DMS114 treated with DMSO at 0.1 percent for 48 hours (cell line): ENCODE measurements around the gene MT1A.
A peak's percentile ranks its signal among the peaks of the same experiment; 100 is the strongest.

Source experiments
- DNase-seq: peaks from one replicate; lab custom pipeline; 2025; ENCODE audit not compliant: unreplicated experiment; lab: John Stamatoyannopoulos, UW

MT1A gene

GRCh38 chr16:56675685-56676210, 37.3 kb downstream of the MT1A start:
- DNase-seq: no peak

DNA sequence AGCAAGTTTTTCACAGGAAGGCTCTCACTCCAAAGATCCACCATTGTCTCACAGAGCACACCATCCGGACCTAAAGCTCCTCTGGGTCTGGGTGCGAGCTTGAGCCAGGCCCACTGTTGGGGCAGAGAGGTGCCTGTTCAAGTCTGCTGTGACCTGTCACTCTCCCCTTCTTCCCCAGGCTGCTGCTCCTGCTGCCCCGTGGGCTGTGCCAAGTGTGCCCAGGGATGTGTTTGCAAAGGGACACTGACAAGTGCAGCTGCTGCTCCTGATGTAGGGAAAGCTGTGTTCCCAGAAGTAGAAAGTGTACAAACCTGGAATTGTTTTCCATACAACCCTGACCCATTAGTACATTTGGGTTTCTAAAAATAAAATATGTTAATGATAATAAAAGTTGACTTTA, 39.0 kb downstream of the MT1A start:
- DNase-seq: no peak

- no peak for DNase-seq
Measured at GRCh38 chr16:56679078-56679730, 40.7 kb downstream of the MT1A start.

- DNase-seq: no peak
Measured at GRCh38 chr16:56679818-56680217, 41.4 kb downstream of the MT1A start.

DNA sequence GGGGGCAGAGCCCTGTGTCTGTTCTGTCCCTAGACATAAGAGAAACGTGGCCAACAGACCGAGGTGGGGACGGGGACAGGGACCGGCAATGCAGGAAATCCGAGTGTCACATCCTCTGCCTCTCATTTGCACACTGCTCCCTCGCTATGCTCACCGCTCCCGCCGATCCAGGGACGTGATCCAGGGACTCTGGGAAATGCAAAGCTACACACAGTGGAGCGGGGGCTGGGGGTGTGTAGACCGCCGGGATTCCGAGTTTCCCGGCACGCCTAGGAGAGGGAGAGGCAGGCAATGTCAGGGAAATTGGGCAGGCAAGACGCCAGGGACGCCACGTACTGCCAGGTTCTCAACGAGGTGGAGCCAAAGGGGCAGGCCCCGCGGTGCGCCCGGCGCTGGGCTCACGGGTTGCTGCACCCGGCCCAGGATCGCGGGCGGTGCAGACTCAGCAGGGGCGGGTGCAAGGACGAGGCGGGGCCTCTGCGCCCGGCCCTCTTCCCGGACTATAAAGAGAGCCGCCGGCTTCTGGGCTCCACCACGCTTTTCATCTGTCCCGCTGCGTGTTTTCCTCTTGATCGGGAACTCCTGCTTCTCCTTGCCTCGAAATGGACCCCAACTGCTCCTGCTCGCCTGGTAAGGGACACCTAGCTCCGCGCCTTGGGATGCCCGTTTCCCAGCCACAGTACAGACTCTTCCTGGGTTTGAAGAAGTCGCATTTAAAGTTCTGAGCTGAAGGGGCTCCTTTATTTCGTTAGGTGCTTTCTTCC, 43.7 kb downstream of the MT1A start, which contains the start of gene MT1X:
MT1X (plus strand) TSS at position 532 of the 764 bp plus-strand sequence; CDS start at position 603, 71 bp downstream.
- DNase-seq: peak; percentile 70

DNA sequence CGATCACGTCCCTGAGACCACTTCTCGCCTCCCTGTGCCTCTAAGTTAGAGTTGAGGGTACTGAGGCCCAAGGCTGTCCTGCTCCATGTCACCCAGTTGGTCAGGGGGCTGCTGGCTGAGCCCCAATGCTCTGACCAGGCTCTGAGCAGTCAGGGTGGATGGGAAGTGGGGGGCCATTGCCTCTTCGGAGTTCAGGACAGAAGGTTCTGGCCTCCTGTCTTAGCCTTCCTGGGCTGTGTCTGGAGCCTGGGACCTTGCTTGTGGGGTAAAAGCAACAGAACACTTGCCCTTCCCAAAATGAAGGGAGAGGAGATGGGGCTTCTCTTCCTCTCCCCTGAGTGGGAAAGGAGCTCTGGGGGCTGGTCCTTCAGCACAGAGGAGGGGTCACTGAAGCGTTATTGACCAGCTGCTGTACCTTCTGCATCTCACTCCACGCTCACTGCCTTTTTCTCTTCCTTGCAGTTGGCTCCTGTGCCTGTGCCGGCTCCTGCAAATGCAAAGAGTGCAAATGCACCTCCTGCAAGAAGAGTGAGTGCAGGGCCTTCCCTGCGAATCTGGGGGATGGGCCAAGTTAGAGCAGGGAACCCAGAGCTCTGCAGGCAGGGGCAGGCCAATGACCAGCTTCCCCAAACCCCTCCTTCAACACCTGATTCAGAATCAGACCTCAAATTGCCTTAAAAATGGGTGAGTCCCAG, 44.4 kb downstream of the MT1A start:
- no peak for DNase-seq

DNA sequence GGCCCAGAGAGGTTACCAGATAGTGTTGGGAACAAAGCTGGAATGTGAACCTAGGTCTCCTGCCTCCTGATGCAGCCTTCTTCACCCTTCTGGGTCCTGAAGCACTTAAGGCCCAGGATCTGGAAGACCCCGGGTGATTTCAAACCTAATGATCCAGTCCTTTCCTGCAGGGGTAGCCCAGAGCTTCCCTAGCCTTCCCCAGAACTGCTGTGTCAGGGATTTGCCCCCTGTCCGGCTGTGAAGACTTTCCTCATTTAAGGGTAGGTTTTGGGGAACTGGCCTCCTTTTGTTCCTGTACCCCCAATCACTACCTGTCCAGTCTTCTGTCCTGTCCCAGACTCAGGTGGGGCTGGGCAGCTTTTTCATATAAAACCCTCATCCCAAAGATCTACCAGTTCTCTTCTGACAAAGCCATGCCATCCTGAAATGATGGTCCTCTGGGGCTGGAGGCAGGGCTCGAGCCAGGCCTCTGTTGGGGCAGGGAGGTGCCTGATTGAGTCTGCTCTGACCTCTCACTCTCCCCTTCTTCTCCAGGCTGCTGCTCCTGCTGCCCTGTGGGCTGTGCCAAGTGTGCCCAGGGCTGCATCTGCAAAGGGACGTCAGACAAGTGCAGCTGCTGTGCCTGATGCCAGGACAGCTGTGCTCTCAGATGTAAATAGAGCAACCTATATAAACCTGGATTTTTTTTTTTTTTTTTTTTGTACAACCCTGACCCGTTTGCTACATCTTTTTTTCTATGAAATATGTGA, 45.1 kb downstream of the MT1A start:
- DNase-seq: peak; percentile 18

GRCh38 chr16:56684256-56684925, 45.9 kb downstream of the MT1A start:
- DNase-seq: no peak

DNA sequence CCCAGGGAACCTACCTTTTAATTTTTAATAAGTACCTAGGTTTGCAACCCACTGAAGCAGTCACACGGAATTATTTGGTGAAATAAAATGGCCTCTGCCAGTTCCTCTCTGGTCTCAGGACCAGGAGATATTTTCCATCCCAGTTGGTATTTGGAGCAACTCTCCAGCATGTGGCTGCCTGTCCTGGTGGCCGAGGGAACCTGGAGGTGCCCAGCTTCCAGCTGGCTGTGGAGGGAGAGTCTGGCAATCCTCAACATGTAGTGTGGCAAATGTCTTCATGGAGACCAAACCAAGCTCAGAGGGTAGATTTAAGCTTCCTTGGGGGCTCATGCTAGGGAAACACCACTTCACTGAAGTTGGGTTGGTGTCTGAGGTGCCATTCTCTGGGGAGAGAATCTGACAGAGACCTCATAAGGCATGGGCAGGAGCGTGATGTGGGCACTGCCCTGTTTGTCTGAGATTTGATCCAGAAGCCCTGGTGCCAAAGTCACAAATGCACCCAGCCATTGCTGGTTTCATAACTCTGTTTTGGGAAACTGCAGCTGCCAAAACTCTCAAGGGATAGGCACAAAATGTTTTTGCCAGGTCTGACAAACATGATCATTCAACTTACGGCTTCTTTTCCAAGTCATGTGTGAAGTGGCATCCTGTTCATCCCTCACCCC, 46.6 kb downstream of the MT1A start:
- no peak for DNase-seq

- DNase-seq: no peak
Measured at GRCh38 chr16:56686758-56687157, 48.3 kb downstream of the MT1A start.

DNA sequence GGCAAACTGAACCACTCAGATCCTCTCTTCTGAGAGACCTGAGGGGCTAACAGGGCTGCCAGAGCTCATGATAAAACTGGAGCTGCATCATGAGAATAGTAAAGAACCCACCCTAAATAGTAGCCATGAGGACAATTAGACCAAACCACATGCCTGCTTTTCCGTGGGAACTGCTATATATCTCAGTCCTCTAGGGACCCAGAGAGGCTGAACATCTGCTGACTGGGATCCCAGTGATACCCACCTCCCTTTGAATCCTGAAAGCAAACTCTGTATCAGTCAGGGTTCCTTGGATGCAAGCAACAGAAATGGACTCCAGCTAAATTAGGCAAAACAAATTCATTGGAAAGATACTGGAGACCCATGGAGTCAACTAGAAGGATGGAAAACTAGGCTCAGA, 50.3 kb downstream of the MT1A start:
- DNase-seq: no peak

- DNase-seq: no peak
Measured at GRCh38 chr16:56689171-56689570, 50.7 kb downstream of the MT1A start.
